HG02678 (cell line): ENCODE results near the gene NAP1L5.

ENCODE experiments used
- ATAC-seq: cut with Tn5 transposase; IDR thresholded peaks from one replicate; pipeline ENCODE4 v1.9.1; 2021; ENCODE audit warnings: mild to moderate bottlenecking, moderate library complexity; ENCODE audit not compliant: unreplicated experiment

The NAP1L5 gene

DNA sequence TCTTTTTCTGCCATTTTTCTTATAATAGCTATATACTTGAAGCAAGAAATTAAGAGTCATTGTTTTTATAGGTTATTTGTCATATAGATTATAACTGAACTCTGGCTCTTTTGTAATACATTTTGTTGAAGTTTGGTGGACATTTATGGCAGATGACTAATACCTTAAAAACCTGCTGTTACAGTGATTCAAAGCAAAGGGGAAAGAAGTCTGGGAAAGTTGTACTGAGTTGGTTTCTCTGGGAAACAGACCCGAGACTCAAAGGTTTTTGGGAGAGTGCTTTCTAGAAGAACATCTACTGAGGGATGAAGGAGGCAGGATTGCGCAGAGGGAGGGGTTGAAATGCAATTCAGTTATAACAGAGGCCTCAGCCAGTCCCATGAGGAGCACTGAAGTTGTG is 35.9 kb downstream of the NAP1L5 start:
- ATAC-seq = no peak

DNA sequence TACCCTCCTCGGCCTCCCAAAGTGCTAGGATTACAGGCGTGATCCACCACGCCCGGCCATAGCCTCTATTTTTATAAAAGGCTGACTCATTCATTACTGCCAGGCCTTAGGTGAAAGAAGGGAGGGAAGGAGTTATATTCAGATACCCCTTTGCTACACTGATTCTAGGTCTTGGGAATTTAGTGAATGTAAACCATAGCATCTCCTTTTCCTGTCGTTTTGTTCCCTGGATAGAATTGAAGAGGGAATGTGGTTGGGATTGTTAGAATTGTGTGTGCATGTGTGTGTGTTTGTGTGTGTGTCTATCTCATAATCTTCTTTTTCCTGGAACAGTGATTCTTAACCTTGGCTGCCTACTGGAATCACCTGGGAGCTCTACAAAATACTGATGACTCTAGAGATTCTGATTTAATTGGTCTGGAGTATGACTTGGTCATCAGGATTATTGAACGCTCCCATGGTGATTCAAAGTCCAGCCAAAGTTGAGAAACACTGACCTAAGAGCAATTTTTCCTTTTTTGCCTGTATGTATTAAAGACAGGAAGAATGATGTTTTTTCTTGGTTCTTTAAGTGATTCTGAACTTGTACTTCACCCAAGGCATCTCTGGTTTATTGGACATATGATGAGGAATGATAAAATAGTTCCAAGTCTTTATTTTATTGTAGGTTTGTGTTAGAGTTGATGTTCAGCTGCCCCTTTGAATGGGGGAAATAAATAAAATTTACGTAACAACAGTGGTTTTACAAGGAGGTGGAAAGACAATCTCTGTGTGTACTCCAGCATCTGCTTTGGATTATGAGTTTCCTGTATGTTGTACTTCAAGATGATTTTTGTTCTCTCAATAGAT is 37.0 kb downstream of the NAP1L5 start:
- ATAC-seq = no peak

DNA sequence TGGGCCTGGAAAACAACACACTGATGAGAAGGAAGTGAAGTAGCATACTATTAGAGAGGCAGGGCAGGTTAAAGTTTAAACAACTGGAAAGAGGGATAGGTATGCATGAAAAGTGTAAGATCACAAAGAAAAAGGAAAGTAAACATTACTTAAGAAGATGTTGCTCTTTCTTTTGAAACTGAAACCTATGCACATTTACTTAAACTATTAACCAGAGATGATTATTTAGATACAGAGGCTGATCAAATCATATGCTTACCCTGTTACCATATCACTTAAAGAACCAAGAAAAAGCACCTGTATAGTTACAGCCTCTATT is 37.8 kb downstream of the NAP1L5 start:
- ATAC-seq = no peak

DNA sequence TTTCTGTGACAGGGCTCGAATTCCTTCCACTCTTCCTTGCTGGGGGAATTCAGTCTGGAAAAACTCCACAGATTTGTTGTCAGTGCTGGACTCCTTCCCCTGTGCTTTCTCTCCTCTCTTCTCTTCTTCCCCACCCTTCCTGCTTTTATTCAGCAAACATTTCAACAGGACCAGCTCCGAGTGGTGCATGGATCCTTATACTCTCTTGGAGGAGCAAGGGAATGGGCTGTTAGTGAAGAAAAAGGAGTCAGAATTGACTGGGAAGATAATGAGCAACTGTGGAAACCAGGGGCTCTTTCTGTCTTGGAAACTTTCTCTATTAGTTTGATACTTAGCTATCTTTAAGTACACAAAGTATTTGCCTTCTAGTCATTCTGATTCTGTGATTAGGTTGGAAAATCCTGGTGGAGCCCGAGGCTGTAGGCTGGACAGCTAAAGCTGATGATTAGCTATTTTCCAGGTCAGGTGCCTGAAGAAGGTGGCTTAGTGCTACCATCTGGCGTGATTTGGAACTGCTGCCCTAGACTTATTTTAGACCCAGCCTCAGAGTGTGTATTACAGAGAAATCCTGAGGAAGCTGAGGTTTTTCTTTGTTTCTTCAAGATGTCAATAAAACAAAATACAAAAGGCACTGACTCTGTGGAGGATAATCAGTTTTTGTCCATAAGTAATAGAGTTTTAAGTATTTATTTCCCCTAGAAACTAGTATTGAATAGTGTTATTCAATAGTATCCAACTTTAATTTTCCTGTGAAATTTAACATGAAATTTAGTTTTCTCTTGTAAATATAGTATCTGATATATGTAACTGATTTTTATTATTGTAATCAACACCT is 38.4 kb downstream of the NAP1L5 start:
- peak; percentile 93 for ATAC-seq

DNA sequence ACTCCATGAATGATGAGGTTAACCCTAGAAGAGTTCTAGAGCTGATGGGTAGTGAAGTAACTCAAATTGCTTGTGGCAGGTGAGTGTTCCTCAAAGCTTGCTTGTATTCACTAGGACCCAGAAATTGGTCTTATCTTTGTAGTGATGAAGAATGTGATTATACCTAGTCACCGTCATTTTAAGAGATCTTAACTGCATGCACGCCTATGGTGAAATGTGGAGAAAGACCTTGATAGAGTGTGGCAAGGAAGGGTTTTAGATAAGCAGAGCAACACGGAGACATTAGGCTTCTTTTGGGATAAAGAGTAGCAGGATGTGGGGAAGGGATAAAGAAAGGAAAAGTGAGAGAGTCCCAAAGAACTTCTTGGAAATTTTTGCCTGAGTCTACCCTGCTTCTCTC is 42.4 kb downstream of the NAP1L5 start:
- no peak for ATAC-seq

DNA sequence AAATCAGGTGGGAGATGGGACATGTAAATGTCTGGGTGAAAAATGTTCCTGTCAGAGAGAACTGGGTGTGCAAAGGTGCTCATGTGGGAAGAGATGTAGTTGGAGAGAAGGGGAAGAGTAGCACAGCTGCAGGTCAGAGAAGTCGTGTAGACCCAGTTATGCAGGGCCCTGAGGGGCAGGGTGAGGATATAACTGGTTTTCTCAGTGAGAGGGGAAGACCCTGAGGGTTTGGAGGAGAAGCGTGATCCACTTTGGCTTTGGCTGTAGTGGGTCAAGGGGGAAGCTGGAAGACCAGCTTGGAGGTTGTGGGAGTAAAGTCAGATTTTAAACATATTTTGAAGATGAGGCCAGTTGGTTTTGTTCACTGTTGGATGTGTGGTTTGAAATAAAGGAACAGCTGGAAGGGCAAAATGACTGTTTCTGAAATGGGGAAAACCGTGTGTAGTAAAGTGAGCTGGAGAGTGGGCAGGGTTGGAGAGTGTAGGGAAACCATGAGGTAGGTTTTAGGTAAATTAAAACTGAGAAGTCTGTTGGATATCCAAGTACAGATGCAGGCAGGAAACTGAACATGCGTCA is 44.2 kb downstream of the NAP1L5 start:
- no peak for ATAC-seq

DNA sequence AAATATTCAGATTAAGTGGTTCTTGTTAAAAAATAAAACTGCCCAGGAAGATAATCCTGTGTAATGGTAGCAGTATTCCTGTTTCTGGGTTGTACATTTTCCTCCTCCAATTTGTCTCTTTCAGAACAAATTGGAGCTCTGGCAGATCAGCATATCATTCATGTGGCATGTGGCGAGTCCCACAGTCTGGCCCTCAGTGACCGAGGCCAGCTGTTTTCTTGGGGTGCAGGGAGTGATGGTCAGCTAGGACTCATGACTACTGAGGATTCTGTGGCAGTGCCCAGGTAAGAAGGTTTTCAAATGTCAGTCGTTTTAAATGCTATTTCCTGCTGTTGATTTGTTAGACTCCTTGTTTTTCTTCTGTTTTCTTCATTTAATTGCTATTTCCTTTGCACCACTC is 47.9 kb downstream of the NAP1L5 start:
- ATAC-seq = no peak

DNA sequence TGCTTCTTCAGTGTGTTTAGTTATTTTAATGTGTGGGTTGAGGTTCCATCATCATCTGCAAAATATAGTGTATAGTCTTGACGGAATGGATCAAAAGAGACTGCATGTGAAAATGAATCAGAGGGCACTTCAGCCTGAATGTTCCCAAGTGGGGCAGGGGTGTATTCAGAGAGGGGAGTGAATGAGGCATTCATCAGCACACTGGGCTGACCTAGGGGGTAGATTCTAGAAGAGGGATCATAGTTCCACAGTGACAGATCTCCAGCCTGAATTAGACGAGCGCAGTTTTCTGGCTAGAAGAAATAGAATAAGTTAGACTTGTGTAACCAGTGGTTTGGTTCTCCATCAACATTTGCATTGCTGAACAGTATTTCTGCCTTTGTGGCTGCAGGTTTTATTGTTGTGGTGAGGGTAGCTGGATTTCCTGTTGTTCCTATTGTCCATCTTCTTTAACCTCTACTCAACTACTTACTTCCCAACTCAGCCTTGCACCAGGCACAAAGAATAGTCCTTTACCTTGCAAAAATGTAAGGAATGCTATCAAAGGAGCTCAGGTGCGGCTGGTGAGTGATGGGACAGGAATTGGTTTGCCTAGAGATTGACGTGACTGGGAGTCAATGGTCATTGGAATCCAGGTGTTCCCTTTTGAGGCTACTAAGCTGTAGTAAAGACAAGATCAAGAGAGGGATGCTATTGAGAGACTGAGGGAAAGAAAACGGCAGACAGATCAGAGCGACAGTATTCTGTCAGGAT is 50.9 kb downstream of the NAP1L5 start:
- no peak for ATAC-seq

DNA sequence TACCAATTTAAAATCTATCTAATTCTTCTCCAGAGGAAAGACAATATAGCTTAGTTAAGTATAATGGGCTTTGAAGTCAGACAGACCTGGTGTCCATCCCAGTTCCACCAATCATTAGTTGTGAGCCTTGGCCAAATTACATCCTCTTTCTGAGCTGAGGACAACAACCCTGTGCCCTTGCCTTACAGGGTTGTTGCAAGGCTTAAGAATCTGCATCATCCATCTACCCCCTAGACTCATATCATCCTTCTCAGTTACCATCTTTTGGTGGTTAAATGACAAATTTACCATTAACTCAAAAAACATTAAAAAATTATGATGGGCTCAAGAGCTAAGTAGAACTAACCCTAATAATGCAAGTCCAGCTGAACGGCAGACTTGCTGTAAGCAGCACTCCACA is 51.6 kb downstream of the NAP1L5 start:
- ATAC-seq = no peak
